Measurements from ENCODE around the gene SIRT4. TPM values are rescaled to one million over a fixed set of nuclear protein-coding genes. Genes with fewer than 3 reads are reported as not detected.
A peak's percentile ranks its signal among the peaks of the same experiment; 100 is the strongest.

SIRT4 gene
- total and polyA plus RNA-seq, 2 of the 13 experiments (the other 11 are each of a cell fraction or from before 2014, with no cell fraction given), result 3.4 to 5.8 TPM

DNA sequence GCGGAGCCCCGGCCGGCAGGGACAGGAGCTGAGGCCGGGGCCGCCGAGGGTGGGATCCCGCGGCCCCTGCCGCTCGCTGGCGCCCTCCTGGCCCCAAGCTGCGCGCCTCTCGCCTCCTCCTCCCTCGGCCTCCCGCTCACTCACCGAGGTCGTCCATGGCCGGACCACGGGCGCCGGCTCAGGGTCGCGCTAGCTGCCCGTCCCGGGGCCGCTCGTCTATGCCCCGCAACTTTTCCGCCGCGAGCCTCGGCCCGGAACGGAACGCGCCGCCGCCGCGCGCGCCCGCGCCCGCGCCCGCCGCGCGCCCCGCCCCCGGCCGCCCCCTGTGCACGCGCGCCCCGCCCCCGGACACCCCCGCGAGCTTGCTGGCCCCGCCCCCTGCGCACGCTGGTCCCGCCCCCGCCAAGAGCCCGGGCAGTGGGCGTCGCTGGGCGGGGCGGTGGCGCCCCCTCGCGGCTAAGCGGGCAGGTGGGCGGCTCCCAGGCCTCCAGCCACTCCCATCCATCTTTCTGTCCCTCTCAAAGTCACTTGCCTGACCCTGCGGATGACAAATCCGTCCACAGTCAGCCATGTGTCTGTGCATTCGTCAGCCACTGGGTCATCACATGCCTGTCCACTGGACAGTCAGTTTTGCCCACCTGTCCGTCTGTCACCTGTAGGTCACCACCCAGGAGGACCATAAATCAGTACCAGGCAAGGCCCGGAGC lies 36.5 kb upstream of the SIRT4 start, which contains the start of gene PXN (continued):
- TF ChIP-seq UBTF (CRISPR knock-in tag; IDR thresholded peaks at IDR 0.05) (peak; percentile 54; the same call in 1 of the 2 replicates), CBX5 (CRISPR knock-in tag; IDR thresholded peaks at IDR 0.05; ENCODE audit: borderline replicate concordance) (no peak), SAP130 (CRISPR knock-in tag; IDR thresholded peaks at IDR 0.05; ENCODE audit: low read depth) (peak; percentile 84), ELF1 (CRISPR knock-in tag; IDR thresholded peaks at IDR 0.05) (0 out of 2 replicates have a peak, but pooled peaks have one; percentile 27), GZF1 (CRISPR knock-in tag; IDR thresholded peaks at IDR 0.05) (no peak), ZNF777 (CRISPR knock-in tag; IDR thresholded peaks at IDR 0.05) (peak; percentile 67; the same call in 1 of the 2 replicates), JUND (CRISPR knock-in tag; IDR thresholded peaks at IDR 0.05) (no peak), ZNF567 (CRISPR knock-in tag; IDR thresholded peaks at IDR 0.05; ENCODE audit: borderline replicate concordance) (no peak), NKX3-1 (CRISPR knock-in tag; IDR thresholded peaks at IDR 0.05) (no peak), SMAD9 (CRISPR knock-in tag; IDR thresholded peaks at IDR 0.05) (no peak), PHF20 (CRISPR knock-in tag; IDR thresholded peaks at IDR 0.05) (no peak), SUZ12 (IDR thresholded peaks at IDR 0.05; ENCODE audit: low read depth, low read length) (no peak), ZNF672 (CRISPR knock-in tag; IDR thresholded peaks at IDR 0.05) (no peak), MTF1 (CRISPR knock-in tag; IDR thresholded peaks at IDR 0.05) (no peak), KDM5A (IDR thresholded peaks at IDR 0.05; ENCODE audit: borderline replicate concordance, low read length) (no peak), NR2C2 (CRISPR knock-in tag; IDR thresholded peaks at IDR 0.05; ENCODE audit: borderline replicate concordance) (peak; percentile 66), NFKB2 (CRISPR knock-in tag; IDR thresholded peaks at IDR 0.05; ENCODE audit: borderline replicate concordance) (peak; percentile 53; the same call in 1 of the 2 replicates), ZNF720 (CRISPR knock-in tag; IDR thresholded peaks at IDR 0.05) (no peak), POLR2A (IDR thresholded peaks at IDR 0.05; ENCODE audit: insufficient read depth in 1 of 2, low read depth in 2 of 2, low read length in 2 of 2) (peak; percentile 41 to 66; a peak in 3 of 4 replicates), ELK4 (CRISPR knock-in tag; IDR thresholded peaks at IDR 0.05; ENCODE audit: borderline replicate concordance) (no peak), ZNF674 (CRISPR knock-in tag; IDR thresholded peaks at IDR 0.05; ENCODE audit: low read depth) (no peak), ZNF773 (CRISPR knock-in tag; IDR thresholded peaks at IDR 0.05; ENCODE audit: borderline replicate concordance) (no peak)
- TF ChIP-seq, protein P1, sequence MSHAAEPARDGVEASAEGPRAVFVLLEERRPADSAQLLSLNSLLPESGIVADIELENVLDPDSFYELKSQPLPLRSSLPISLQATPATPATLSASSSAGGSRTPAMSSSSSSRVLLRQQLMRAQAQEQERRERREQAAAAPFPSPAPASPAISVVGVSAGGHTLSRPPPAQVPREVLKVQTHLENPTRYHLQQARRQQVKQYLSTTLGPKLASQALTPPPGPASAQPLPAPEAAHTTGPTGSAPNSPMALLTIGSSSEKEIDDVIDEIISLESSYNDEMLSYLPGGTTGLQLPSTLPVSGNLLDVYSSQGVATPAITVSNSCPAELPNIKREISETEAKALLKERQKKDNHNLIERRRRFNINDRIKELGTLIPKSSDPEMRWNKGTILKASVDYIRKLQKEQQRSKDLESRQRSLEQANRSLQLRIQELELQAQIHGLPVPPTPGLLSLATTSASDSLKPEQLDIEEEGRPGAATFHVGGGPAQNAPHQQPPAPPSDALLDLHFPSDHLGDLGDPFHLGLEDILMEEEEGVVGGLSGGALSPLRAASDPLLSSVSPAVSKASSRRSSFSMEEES (CRISPR knock-in tag; IDR thresholded peaks at IDR 0.05), result no peak; the same call in 1 of the 2 replicates
- TF ChIP-seq, protein P2, sequence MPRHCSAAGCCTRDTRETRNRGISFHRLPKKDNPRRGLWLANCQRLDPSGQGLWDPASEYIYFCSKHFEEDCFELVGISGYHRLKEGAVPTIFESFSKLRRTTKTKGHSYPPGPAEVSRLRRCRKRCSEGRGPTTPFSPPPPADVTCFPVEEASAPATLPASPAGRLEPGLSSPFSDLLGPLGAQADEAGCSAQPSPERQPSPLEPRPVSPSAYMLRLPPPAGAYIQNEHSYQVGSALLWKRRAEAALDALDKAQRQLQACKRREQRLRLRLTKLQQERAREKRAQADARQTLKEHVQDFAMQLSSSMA (CRISPR knock-in tag; IDR thresholded peaks at IDR 0.05), result no peak
- TF ChIP-seq, protein P3, sequence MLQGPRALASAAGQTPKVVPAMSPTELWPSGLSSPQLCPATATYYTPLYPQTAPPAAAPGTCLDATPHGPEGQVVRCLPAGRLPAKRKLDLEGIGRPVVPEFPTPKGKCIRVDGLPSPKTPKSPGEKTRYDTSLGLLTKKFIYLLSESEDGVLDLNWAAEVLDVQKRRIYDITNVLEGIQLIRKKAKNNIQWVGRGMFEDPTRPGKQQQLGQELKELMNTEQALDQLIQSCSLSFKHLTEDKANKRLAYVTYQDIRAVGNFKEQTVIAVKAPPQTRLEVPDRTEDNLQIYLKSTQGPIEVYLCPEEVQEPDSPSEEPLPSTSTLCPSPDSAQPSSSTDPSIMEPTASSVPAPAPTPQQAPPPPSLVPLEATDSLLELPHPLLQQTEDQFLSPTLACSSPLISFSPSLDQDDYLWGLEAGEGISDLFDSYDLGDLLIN (CRISPR knock-in tag; IDR thresholded peaks at IDR 0.05; ENCODE audit: borderline replicate concordance), result no peak

All from HepG2 (cell line).